ENCODE measurements around the gene HCN2. TPM values are rescaled to one million over a fixed set of nuclear protein-coding genes. Genes with fewer than 3 reads are reported as not detected.

Gene HCN2
- total and polyA plus RNA-seq, 9 of the 15 experiments (the other 6 are each of a cell fraction or from before 2014, with no cell fraction given): 0.29 to 4.2 (median 0.82) TPM; not detected in 2

DNA sequence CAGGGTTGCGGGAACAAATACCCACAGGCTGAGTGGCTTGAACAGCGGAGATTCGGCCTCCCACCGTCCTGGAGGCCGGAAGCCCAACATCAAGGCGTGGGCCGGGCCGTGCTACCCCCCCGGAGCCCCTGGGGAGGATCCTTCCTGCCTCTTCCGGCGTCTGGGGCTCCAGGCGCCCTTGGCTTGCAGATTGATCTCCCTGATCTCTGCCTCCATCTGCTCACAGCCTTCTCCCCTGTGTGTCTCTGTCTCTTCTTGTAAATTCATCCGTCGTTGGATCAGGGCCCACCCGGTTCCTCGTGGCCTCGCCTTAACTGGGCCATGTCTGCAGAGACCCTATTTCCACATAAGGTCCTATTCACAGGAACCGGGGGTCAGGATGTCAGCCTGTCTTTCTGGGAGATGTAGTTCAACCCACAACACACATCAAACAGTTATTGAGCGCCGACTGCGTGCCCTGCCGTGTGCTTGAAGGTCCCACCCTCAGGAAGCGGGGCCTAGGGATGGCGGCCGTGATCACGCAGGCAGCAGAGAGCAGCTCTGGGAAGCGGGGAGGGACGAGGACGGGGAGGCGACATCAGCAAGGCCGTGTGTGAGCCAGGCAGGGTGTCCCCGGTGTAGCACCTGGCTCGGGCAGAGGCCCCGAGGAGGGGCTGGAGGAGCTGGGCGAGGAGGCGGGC lies 21.3 kb downstream of the HCN2 start (continued):
- no peak for TF ChIP-seq NKRF (IDR thresholded peaks at IDR 0.05; ENCODE audit: borderline replicate concordance)
- no peak for TF ChIP-seq ZBTB1 (CRISPR knock-in tag; IDR thresholded peaks at IDR 0.05; ENCODE audit: borderline replicate concordance, low read depth)
- TF ChIP-seq MITF (IDR thresholded peaks at IDR 0.05): no peak
- TF ChIP-seq NCOA6 (IDR thresholded peaks at IDR 0.05): no peak
- no peak for TF ChIP-seq RFX1 (IDR thresholded peaks at IDR 0.05)
- no peak for TF ChIP-seq MAFK (IDR thresholded peaks at IDR 0.05; ENCODE audit: low read length)
- no peak for TF ChIP-seq SRF (CRISPR knock-in tag; IDR thresholded peaks at IDR 0.05)
- no peak for TF ChIP-seq ESRRA (IDR thresholded peaks at IDR 0.05; ENCODE audit: borderline replicate concordance, low read depth)
- peak; percentile 96 for TF ChIP-seq ZKSCAN8 (CRISPR knock-in tag; IDR thresholded peaks at IDR 0.05)
- TF ChIP-seq ZNF785 (CRISPR knock-in tag; IDR thresholded peaks at IDR 0.05): no peak
- TF ChIP-seq, protein P1, sequence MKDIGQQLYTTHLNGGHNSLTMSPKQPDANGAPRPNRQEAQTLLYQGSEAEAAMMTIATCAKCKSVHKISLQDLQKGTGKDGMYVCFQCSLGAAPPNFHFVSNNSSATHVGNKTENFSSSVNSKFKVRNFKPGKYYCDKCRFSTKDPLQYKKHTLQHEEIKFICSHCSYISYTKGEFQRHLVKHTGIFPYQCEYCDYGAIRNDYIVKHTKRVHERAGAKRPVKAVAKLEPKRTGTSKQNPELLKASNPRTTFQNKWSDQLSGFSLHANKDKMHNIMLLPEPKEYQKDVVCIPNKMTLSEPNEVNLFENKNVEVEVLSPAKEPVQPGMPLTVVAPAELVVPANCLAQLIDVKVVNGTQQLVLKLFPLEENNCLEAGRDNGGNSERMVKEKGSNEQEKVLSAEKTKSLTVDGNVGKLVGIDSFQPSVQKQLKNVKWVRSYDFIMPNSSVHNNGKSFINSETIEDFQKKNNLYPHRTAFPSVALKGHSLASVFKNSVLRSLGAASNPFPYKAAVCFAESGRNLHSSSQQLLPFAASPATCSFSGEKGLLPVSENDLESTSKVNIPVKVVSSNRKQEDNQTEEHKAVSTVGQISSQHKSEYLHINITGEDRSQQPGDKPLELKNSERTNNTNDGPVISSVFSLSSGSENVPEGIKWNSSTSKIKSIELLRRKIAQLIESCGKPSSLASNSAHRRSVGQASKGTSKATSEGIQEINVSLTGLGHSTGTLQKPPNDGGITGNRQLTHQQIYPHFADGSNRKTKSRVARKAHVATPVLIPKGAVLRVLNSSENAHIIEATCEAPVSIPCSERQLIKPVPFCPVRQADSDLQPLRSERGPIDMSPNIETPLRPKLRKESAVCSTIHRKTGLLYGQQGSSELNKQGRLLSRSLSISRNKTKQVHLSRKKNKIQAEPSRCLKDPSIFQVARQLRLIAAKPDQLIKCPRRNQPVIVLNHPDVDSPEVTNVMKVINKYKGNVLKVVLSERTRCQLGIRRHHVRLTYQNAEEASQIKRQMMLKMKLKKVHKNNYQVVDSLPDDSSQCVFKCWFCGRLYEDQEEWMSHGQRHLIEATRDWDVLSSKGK (CRISPR knock-in tag; IDR thresholded peaks at IDR 0.05): no peak
- no peak for TF ChIP-seq KLF10 (CRISPR knock-in tag; IDR thresholded peaks at IDR 0.05)
- no peak for TF ChIP-seq ZNF780A (CRISPR knock-in tag; IDR thresholded peaks at IDR 0.05)
- no peak for TF ChIP-seq TCFL5 (CRISPR knock-in tag; conservative IDR thresholded peaks at IDR 0.05)
- no peak for TF ChIP-seq ZNF184 (CRISPR knock-in tag; IDR thresholded peaks at IDR 0.05)
- peak; percentile 53 for TF ChIP-seq NFIC (IDR thresholded peaks at IDR 0.05)
